CD14-positive monocyte (primary cell): ENCODE measurements around the gene GPC5. TPM values are rescaled to one million over a fixed set of nuclear protein-coding genes. Genes with fewer than 3 reads are reported as not detected.

Experiments
- DNase-seq, 3 donors: peaks; one replicate each; pipeline ENCODE4 v3.0.0-alpha.2; 2011 to 2022
- H2AFZ ChIP-seq: 2 replicates; pipeline ENCODE4 v1.6.0; 2012; ENCODE audit warnings: mild to moderate bottlenecking, low read depth, low read length, inconsistent platforms; ENCODE audit not compliant: insufficient read depth, poor library complexity, severe bottlenecking
- H3K27ac ChIP-seq, 2 donors: 1 replicate in 1 of 2; 2 replicates in 1 of 2; pipeline ENCODE4 v1.5.1; 2012 to 2013; ENCODE audit warnings: low read length in 2 of 2, control low read depth in 1 of 2, inconsistent platforms in 1 of 2, low read depth in 1 of 2, mild to moderate bottlenecking in 1 of 2
- H3K27me3 ChIP-seq, 2 donors: one replicate each; pipeline versions ENCODE4 v1.6.0 to v1.6.1; 2011 to 2013; ENCODE audit warnings: low read length in 2 of 2; ENCODE audit not compliant: control insufficient read depth in 2 of 2, insufficient read depth in 2 of 2
- H3K36me3 ChIP-seq, 2 donors: replicated peaks in 1 of 2; 1 replicate in 1 of 2; 2 replicates in 1 of 2; pipeline versions ENCODE4 v1.5.1 to v1.6.1; 2012 to 2013; ENCODE audit warnings: low read length in 2 of 2, control low read depth in 1 of 2, inconsistent platforms in 1 of 2, mild to moderate bottlenecking in 1 of 2; ENCODE audit not compliant: insufficient read depth in 2 of 2, control insufficient read depth in 1 of 2
- H3K4me1 ChIP-seq, 2 donors: 1 replicate in 1 of 2; 2 replicates in 1 of 2; pipeline versions ENCODE4 v1.5.1 to v1.6.1; 2012 to 2013; ENCODE audit warnings: low read length in 2 of 2, control low read depth in 1 of 2, inconsistent platforms in 1 of 2, mild to moderate bottlenecking in 1 of 2, moderate library complexity in 1 of 2; ENCODE audit not compliant: insufficient read depth in 2 of 2, control insufficient read depth in 1 of 2
- H3K4me2 ChIP-seq: replicated peaks from 2 replicates; pipeline ENCODE3; 2012; ENCODE audit warnings: low read length, moderate library complexity, mild to moderate bottlenecking; ENCODE audit not compliant: poor library complexity, severe bottlenecking; ENCODE audit errors: extremely low read depth
- H3K4me3 ChIP-seq, 3 experiments: fragments of 200-600 bp in 1 of 3; sonication (generic) in 1 of 3; replicated peaks in 1 of 3; 1 replicate in 2 of 3; 2 replicates in 1 of 3; pipeline ENCODE4 v1.5.1; 2011 to 2013; ENCODE audit warnings: low read length in 3 of 3, mild to moderate bottlenecking in 3 of 3, control low read depth in 2 of 3, low read depth in 2 of 3, inconsistent platforms in 1 of 3, moderate library complexity in 1 of 3
- H3K79me2 ChIP-seq: 2 replicates; pipeline ENCODE4 v1.6.0; 2012; ENCODE audit warnings: mild to moderate bottlenecking, control low read depth, inconsistent platforms, low read length, moderate library complexity; ENCODE audit not compliant: insufficient read depth
- H3K9ac ChIP-seq: 2 replicates; pipeline ENCODE4 v1.6.0; 2017; ENCODE audit warnings: low read length, mild to moderate bottlenecking; ENCODE audit not compliant: insufficient read depth, poor library complexity, severe bottlenecking
- H3K9me3 ChIP-seq, 2 donors: replicated peaks in 1 of 2; 1 replicate in 1 of 2; 2 replicates in 1 of 2; pipeline versions ENCODE4 v1.5.1 to v1.6.1; 2012 to 2013; ENCODE audit warnings: low read length in 2 of 2, control low read depth in 1 of 2; ENCODE audit not compliant: control insufficient read depth in 1 of 2, insufficient read depth in 1 of 2
- H4K20me1 ChIP-seq: 2 replicates; pipeline ENCODE4 v1.6.0; 2012; ENCODE audit warnings: mild to moderate bottlenecking, low read length, control low read depth, moderate library complexity; ENCODE audit not compliant: insufficient read depth
- H3K27ac Mint-ChIP-seq, 7 donors: one replicate each; pipeline ENCODE4 v1.8.0; 2020; ENCODE audit warnings: mild to moderate bottlenecking in 7 of 7, mixed read lengths in 7 of 7, moderate library complexity in 6 of 7, inconsistent platforms in 2 of 7
- H3K27me3 Mint-ChIP-seq, 3 donors: one replicate each; pipeline ENCODE4 v1.8.0; 2021 to 2022; ENCODE audit warnings: low read depth in 3 of 3, mild to moderate bottlenecking in 3 of 3, mixed read lengths in 3 of 3, moderate library complexity in 3 of 3, inconsistent platforms in 1 of 3
- H3K36me3 Mint-ChIP-seq, 2 donors: one replicate each; pipeline ENCODE4 v1.8.0; 2020; ENCODE audit warnings: mixed read lengths in 2 of 2, inconsistent platforms in 1 of 2, mild to moderate bottlenecking in 1 of 2
- H3K4me1 Mint-ChIP-seq: one replicate; pipeline ENCODE4 v1.8.0; 2020; ENCODE audit warnings: mild to moderate bottlenecking, mixed read lengths
- H3K4me3 Mint-ChIP-seq, 2 donors: one replicate each; pipeline ENCODE4 v1.8.0; 2020; ENCODE audit warnings: mild to moderate bottlenecking in 2 of 2, mixed read lengths in 2 of 2, moderate library complexity in 1 of 2
- H3K9me3 Mint-ChIP-seq, 7 donors: one replicate each; pipeline ENCODE4 v1.8.0; 2020 to 2022; ENCODE audit warnings: mixed read lengths in 7 of 7, mild to moderate bottlenecking in 6 of 7, moderate library complexity in 6 of 7, inconsistent platforms in 2 of 7
- WGBS: methylation state at CpG from one replicate; pipeline ENCODE4 v1.1.5; 2013; ENCODE audit warnings: missing lambda C conversion rate; ENCODE audit not compliant: insufficient coverage; 5-methylcytosine and 5-hydroxymethylcytosine counted together
- intact Hi-C, 2 donors: fragments of 100-400 bp; cut with micrococcal nuclease; formaldehyde crosslinking; loops; one replicate each; pipeline versions ENCODE4 v1.15.0 to v1.15.1; 2023
- polyA plus RNA-seq, 3 donors: library from polyadenylated mRNA; depleted of rRNA in 1 of 3; unstranded in 2 of 3; stranded (reverse) in 1 of 3; fragments of 300-500 nt in 2 of 3; fragments of >200 nt in 1 of 3; fragmentation: Illumina TruSeq in 2 of 3; gene quantifications; 1 replicate in 2 of 3; 2 replicates in 1 of 3; pipeline ENCODE4 v1.2.3, GENCODE V29; 2012 to 2021
- TF ChIP-seq, protein P1 (sequence below): fragments of 200-600 bp; IDR thresholded peaks from one replicate; pipeline ENCODE4 v1.8.0; 2022; ENCODE audit warnings: antibody characterized with exemption, mild to moderate bottlenecking

Gene GPC5
- polyA plus RNA-seq, 3 donors, result not detected

- no peaks in the 10 kb centered on the region for H3K36me3 Mint-ChIP-seq
- H3K27me3 Mint-ChIP-seq, result no peaks in the 10 kb centered on the region
- no peak overlapping the region for H3K9ac ChIP-seq
- H3K27me3 ChIP-seq, result no peaks in the 10 kb centered on the region
- no peaks in the 10 kb centered on the region for H3K36me3 ChIP-seq
- no peaks in the 10 kb centered on the region for H3K79me2 ChIP-seq
- H3K9me3 Mint-ChIP-seq, result peaks cover 0 to 7% (median 4%) of the 10 kb centered on the region in 7 donors
- no peak for DNase-seq
- no peak overlapping the region for H3K27ac ChIP-seq
- no peaks in the 10 kb centered on the region for H4K20me1 ChIP-seq
- no peak overlapping the region for H3K4me3 Mint-ChIP-seq
- TF ChIP-seq, protein P1, sequence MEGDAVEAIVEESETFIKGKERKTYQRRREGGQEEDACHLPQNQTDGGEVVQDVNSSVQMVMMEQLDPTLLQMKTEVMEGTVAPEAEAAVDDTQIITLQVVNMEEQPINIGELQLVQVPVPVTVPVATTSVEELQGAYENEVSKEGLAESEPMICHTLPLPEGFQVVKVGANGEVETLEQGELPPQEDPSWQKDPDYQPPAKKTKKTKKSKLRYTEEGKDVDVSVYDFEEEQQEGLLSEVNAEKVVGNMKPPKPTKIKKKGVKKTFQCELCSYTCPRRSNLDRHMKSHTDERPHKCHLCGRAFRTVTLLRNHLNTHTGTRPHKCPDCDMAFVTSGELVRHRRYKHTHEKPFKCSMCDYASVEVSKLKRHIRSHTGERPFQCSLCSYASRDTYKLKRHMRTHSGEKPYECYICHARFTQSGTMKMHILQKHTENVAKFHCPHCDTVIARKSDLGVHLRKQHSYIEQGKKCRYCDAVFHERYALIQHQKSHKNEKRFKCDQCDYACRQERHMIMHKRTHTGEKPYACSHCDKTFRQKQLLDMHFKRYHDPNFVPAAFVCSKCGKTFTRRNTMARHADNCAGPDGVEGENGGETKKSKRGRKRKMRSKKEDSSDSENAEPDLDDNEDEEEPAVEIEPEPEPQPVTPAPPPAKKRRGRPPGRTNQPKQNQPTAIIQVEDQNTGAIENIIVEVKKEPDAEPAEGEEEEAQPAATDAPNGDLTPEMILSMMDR, result no peak
- no peak overlapping the region for H3K4me2 ChIP-seq
- H3K4me1 ChIP-seq, result no peaks in the 10 kb centered on the region
- H2AFZ ChIP-seq, result no peak overlapping the region
- no CpG with 5 or more reads among the region's 1 CpG for WGBS
- intact Hi-C loops, result no loop called here
- H3K27ac Mint-ChIP-seq, result no peak overlapping the region
- H3K4me3 ChIP-seq, result no peak overlapping the region
- H3K9me3 ChIP-seq, result peaks cover 3 to 8% of the 10 kb centered on the region in 2 donors
- no peaks in the 10 kb centered on the region for H3K4me1 Mint-ChIP-seq
Measured at GRCh38 chr13:92433963-92434362, 1035.5 kb downstream of the GPC5 start.

- no peaks in the 10 kb centered on the region for H3K36me3 ChIP-seq
- H3K4me1 ChIP-seq, result no peaks in the 10 kb centered on the region
- Mint-ChIP-seq H3K27ac (no peak overlapping the region), H3K4me1 (no peaks in the 10 kb centered on the region), H3K36me3 (no peaks in the 10 kb centered on the region), H3K4me3 (no peak overlapping the region), H3K27me3 (no peaks in the 10 kb centered on the region), H3K9me3 (peaks cover 0 to 11% (median 6%) of the 10 kb centered on the region in 7 donors)
- H3K4me2 ChIP-seq, result no peak overlapping the region
- TF ChIP-seq, protein P1, result no peak
- no peak overlapping the region for H3K9ac ChIP-seq
- H2AFZ ChIP-seq, result no peak overlapping the region
- no peaks in the 10 kb centered on the region for H3K79me2 ChIP-seq
- no peak for DNase-seq
- H4K20me1 ChIP-seq, result no peaks in the 10 kb centered on the region
- no CpG with 5 or more reads among the region's 2 CpGs for WGBS
- peaks cover 8 to 13% of the 10 kb centered on the region in 2 donors for H3K9me3 ChIP-seq
- intact Hi-C loops, result no loop called here
- no peak overlapping the region for H3K4me3 ChIP-seq
- no peaks in the 10 kb centered on the region for H3K27me3 ChIP-seq
- no peak overlapping the region for H3K27ac ChIP-seq
Measured at GRCh38 chr13:92436924-92437323, 1038.5 kb downstream of the GPC5 start.
